ENCODE results near the gene ZNF467.

The ZNF467 gene

DNA sequence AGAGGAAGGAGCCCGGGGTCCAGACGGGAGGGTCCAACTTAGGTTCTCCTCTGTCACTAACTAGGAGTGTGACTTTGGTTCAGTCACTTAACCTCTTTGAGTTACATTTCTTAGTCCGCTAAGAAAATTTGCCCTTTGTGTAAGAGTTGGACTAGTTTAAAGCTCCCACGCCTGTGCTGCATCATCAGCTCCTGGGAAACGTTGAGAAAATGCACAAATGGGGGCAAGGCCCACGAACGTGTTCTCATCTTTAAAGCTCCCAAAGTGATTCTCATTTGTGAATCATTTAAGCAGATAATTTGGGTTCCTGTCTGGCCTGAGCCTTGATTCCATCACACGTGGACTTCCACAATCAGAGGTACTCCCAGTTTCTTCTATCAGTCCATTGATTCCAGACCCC, 6.3 kb downstream of the ZNF467 start:
- Histone ChIP-seq H3K27me3 (replicated peaks in 2 of 5; ENCODE audit: control insufficient read depth in 4 of 5, insufficient read depth in 5 of 5, low read length in 4 of 5) (no peaks in the 10 kb centered on the region), H3K4me1 (ENCODE audit: control extremely low read depth in 1 of 4, control insufficient read depth in 4 of 4, insufficient read depth in 4 of 4, low read length in 3 of 4) (peaks cover 4 to 11% (median 9%) of the 10 kb centered on the region in 4 experiments), H3K9me3 (ENCODE audit: control extremely low read depth in 1 of 5, control insufficient read depth in 4 of 5, insufficient read depth in 2 of 5, low read depth in 1 of 5, low read length in 4 of 5) (no peaks in the 10 kb centered on the region), H3K36me3 (ENCODE audit: control insufficient read depth in 4 of 4, insufficient read depth in 4 of 4, low read length in 3 of 4) (peaks cover 0 to 60% (median 24%) of the 10 kb centered on the region in 4 experiments), H3K4me3 (ENCODE audit: control insufficient read depth in 1 of 7, extremely low read depth in 1 of 7, insufficient read depth in 4 of 7, low read depth in 2 of 7, low read length in 6 of 7) (no peak overlapping the region), H3K27ac (ENCODE audit: insufficient read depth in 1 of 2, low read depth in 1 of 2, low read length in 2 of 2, poor library complexity in 1 of 2, severe bottlenecking in 2 of 2) (no peak overlapping the region)
- CTCF ChIA-PET, result interaction anchor here (1.2 to 1.3 kb wide), 2 partner anchors 12 to 97 kb away, joined by 3 to 4 read pairs; no protein-coding TSS in a partner anchor
- POLR2A ChIA-PET, result no interaction called here
- WGBS (ENCODE audit: insufficient coverage), result 87% methylated on average over 8 of the region's 8 CpGs
- DNase-seq, result no peak

DNA sequence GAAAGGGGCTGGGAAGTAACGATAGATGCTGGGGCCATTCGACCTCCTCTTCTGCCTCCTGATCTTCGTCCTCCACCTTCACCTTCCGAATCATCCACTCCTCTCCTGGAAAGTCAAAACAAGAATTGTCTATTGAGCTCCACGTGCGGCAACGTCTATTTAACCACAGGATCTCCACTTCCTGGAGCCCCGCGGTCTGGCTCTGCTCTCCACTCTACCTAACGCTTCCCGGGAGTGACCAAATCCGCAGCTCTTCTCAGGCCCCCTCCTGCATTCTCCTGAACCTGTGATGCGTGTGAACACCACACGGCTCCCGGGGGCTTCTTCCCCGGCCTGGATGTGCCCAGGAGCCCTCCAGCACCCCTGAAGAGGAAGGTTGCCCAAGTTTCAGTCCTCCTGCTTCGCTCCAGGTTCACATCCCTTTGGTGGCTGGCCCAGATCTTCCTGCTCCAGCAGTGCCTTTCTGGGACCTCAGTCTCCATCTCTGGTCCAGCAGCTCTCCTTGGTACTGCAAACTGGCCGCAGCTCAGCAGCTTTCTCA, 7.2 kb downstream of the ZNF467 start:
- Histone ChIP-seq H3K27ac (ENCODE audit: insufficient read depth in 1 of 2, low read depth in 1 of 2, low read length in 2 of 2, poor library complexity in 1 of 2, severe bottlenecking in 2 of 2) (no peak overlapping the region), H3K36me3 (ENCODE audit: control insufficient read depth in 4 of 4, insufficient read depth in 4 of 4, low read length in 3 of 4) (peaks cover 0 to 60% (median 24%) of the 10 kb centered on the region in 4 experiments)
- POLR2A ChIA-PET, result no interaction called here

DNA sequence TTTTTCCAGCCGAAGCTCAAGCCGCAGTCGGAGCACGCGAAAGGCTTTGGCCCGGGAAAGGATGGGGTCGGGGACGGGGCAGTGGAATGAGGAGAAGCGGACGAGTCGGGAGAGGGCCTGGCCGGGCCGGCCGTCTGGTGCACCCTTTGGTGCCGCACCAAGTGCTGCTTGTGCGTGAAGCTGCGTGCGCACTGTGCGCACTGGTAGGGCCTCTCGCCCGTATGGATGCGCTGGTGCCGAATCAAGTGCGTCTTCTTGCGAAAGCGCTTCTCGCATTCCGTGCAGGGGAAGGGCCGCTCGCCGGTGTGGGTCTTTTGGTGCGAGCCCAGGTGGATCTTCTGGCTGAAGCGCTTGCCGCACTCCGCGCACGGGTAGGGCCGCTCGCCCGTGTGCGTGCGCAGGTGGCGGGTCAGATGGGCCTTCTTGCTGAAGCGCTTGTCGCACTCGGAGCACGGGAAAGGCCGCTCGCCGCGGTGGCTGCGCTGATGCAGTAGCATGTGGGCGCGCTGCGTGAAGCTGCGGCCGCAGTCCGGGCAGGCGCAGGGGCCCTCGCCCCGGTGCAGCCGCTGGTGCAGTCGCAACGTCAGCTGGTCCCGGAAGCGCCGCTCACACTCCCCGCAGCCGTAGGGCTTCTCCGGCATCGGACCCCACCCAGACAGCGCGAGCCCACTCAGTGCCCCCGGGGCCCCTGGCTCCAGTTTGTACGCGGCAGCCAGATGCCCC, 7.8 kb downstream of the ZNF467 start:
- no peak overlapping the region for H3K4me3 ChIP-seq (ENCODE audit: control insufficient read depth in 1 of 7, extremely low read depth in 1 of 7, insufficient read depth in 4 of 7, low read depth in 2 of 7, low read length in 6 of 7)
- H3K36me3 ChIP-seq (ENCODE audit: control insufficient read depth in 4 of 4, insufficient read depth in 4 of 4, low read length in 3 of 4), result peaks cover 0 to 58% (median 24%) of the 10 kb centered on the region in 4 experiments
- CTCF ChIA-PET, result interaction anchor here (2.5 kb wide), 1 partner anchor 17 kb away, joined by 10 read pairs; no protein-coding TSS in a partner anchor
- POLR2A ChIA-PET, result no interaction called here
- no peaks in the 10 kb centered on the region for H3K9me3 ChIP-seq (ENCODE audit: control extremely low read depth in 1 of 5, control insufficient read depth in 4 of 5, insufficient read depth in 2 of 5, low read depth in 1 of 5, low read length in 4 of 5)
- DNase-seq, result no peak
- H3K4me1 ChIP-seq (ENCODE audit: control extremely low read depth in 1 of 4, control insufficient read depth in 4 of 4, insufficient read depth in 4 of 4, low read length in 3 of 4), result peaks cover under 1 to 3% (median under 1%) of the 10 kb centered on the region in 4 experiments
- WGBS (ENCODE audit: insufficient coverage), result 96% methylated on average over 71 of the region's 76 CpGs
- H3K27ac ChIP-seq (ENCODE audit: insufficient read depth in 1 of 2, low read depth in 1 of 2, low read length in 2 of 2, poor library complexity in 1 of 2, severe bottlenecking in 2 of 2), result no peak overlapping the region
- H3K27me3 ChIP-seq (replicated peaks in 2 of 5; ENCODE audit: control insufficient read depth in 4 of 5, insufficient read depth in 5 of 5, low read length in 4 of 5), result no peaks in the 10 kb centered on the region

More for the DNA sequence above, 7.2 kb downstream of the ZNF467 start:
- H3K4me3 ChIP-seq (ENCODE audit: control insufficient read depth in 1 of 7, extremely low read depth in 1 of 7, insufficient read depth in 4 of 7, low read depth in 2 of 7, low read length in 6 of 7), result no peak overlapping the region
- 87% methylated on average over 18 of the region's 18 CpGs for WGBS (ENCODE audit: insufficient coverage)
- H3K27me3 ChIP-seq (replicated peaks in 2 of 5; ENCODE audit: control insufficient read depth in 4 of 5, insufficient read depth in 5 of 5, low read length in 4 of 5), result no peaks in the 10 kb centered on the region
- H3K9me3 ChIP-seq (ENCODE audit: control extremely low read depth in 1 of 5, control insufficient read depth in 4 of 5, insufficient read depth in 2 of 5, low read depth in 1 of 5, low read length in 4 of 5), result no peaks in the 10 kb centered on the region
- CTCF ChIA-PET, result no interaction called here
- DNase-seq, result no peak
- H3K4me1 ChIP-seq (ENCODE audit: control extremely low read depth in 1 of 4, control insufficient read depth in 4 of 4, insufficient read depth in 4 of 4, low read length in 3 of 4), result peaks cover 4 to 8% (median 7%) of the 10 kb centered on the region in 4 experiments

DNA sequence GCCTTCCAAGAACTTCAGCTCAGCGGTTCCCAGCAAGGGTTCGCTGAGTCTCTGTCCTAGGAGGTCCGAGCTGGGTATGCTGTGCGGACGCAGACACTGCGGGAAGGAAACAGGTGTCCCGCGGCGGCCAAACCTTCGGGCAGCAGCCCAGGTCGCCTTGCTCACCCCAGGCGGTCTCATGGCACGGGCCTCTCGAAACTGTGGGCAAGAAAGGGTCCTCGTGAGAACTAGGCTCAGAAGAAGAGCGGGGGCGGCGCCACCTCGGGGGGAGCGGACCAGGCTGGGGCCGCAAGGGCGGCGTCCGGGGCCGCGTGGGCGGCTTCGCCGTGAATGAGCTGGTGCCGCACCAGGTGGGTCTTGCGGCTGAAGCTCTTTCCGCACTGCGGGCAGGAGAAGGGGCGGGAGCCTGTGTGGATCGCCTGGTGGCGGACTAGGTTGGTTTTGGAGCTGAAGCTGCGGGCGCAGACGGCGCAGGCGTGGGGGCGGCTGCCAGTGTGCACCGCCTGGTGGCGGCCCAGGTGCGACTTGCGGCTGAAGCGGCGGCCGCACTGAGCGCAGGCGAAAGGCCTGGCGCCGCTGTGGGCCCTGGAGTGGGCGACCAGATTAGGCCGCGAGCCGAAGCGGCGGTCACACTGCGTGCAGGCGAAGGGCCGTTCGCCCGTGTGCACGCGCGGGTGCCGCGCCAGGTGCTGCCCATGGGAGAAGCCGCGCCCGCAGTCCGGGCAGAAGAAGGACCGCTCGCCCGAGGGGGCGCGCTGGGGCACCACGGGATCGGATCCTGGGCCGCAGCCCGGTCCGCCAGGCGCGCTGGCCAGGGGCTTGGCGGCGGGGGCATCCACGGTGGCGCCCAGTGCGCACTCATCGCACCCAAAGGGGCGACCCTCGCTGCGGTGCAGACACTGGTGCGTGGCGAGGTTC, 8.6 kb downstream of the ZNF467 start:
- H3K4me3 ChIP-seq (ENCODE audit: control insufficient read depth in 1 of 7, extremely low read depth in 1 of 7, insufficient read depth in 4 of 7, low read depth in 2 of 7, low read length in 6 of 7), result no peak overlapping the region
- CTCF ChIA-PET, result interaction anchor here (1.1 to 2.5 kb wide), 2 partner anchors 17 to 25 kb away, joined by 3 to 10 read pairs; no protein-coding TSS in a partner anchor
- no peak overlapping the region for H3K27ac ChIP-seq (ENCODE audit: insufficient read depth in 1 of 2, low read depth in 1 of 2, low read length in 2 of 2, poor library complexity in 1 of 2, severe bottlenecking in 2 of 2)
- POLR2A ChIA-PET, result no interaction called here
- no peaks in the 10 kb centered on the region for H3K4me1 ChIP-seq (ENCODE audit: control extremely low read depth in 1 of 4, control insufficient read depth in 4 of 4, insufficient read depth in 4 of 4, low read length in 3 of 4)
- no peaks in the 10 kb centered on the region for H3K27me3 ChIP-seq (replicated peaks in 2 of 5; ENCODE audit: control insufficient read depth in 4 of 5, insufficient read depth in 5 of 5, low read length in 4 of 5)
- no peaks in the 10 kb centered on the region for H3K9me3 ChIP-seq (ENCODE audit: control extremely low read depth in 1 of 5, control insufficient read depth in 4 of 5, insufficient read depth in 2 of 5, low read depth in 1 of 5, low read length in 4 of 5)
- DNase-seq, result no peak
- WGBS (ENCODE audit: insufficient coverage), result 96% methylated on average over 87 of the region's 96 CpGs
- peaks cover 0 to 52% (median 23%) of the 10 kb centered on the region in 4 experiments for H3K36me3 ChIP-seq (ENCODE audit: control insufficient read depth in 4 of 4, insufficient read depth in 4 of 4, low read length in 3 of 4)

DNA sequence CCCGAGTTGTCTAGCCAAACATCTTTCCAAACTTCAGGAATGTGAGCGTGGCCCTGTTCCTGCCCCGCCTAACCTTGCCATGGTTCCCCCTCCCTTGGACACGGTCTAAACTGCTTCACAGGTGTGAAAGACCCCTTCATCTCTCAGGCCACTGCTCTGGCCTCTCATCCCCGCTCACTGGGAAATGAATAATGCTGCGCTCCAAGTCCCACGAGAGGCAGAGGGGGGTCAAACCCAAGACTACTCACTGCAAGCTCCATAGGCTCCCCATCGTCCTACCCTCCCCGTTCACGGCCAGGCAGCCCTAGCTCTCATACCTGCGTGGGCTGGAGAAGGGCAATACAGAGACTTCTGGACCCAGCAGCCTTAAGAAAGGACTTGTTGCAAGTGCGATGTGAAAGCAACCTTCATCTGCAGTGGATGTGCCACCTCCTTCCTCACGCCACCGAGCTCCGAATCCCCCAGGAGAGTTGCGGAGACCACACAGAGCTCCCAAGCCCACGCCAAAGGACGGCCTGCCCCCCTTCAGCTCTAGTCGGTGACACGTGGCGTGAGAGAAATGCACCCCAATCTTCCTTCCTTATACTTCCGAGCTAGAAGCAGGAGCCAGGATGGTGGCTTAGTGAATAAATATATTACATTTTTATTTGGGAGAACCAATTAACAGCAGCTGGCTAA, 9.7 kb downstream of the ZNF467 start:
- no peak overlapping the region for H3K4me3 ChIP-seq (ENCODE audit: control insufficient read depth in 1 of 7, extremely low read depth in 1 of 7, insufficient read depth in 4 of 7, low read depth in 2 of 7, low read length in 6 of 7)
- no peaks in the 10 kb centered on the region for H3K4me1 ChIP-seq (ENCODE audit: control extremely low read depth in 1 of 4, control insufficient read depth in 4 of 4, insufficient read depth in 4 of 4, low read length in 3 of 4)
- H3K27me3 ChIP-seq (replicated peaks in 2 of 5; ENCODE audit: control insufficient read depth in 4 of 5, insufficient read depth in 5 of 5, low read length in 4 of 5), result no peaks in the 10 kb centered on the region
- peaks cover 0 to 42% (median 17%) of the 10 kb centered on the region in 4 experiments for H3K36me3 ChIP-seq (ENCODE audit: control insufficient read depth in 4 of 4, insufficient read depth in 4 of 4, low read length in 3 of 4)
- WGBS (ENCODE audit: insufficient coverage), result 95% methylated on average over 16 of the region's 22 CpGs
- no peak for DNase-seq
- POLR2A ChIA-PET, result interaction anchor here (0.5 kb wide), 1 partner anchor 13 kb away, joined by 4 read pairs; no protein-coding TSS in a partner anchor
- no peak overlapping the region for H3K27ac ChIP-seq (ENCODE audit: insufficient read depth in 1 of 2, low read depth in 1 of 2, low read length in 2 of 2, poor library complexity in 1 of 2, severe bottlenecking in 2 of 2)
- CTCF ChIA-PET, result interaction anchor here (1.1 to 2.5 kb wide), 2 partner anchors 16 to 26 kb away, joined by 3 to 10 read pairs; no protein-coding TSS in a partner anchor
- no peaks in the 10 kb centered on the region for H3K9me3 ChIP-seq (ENCODE audit: control extremely low read depth in 1 of 5, control insufficient read depth in 4 of 5, insufficient read depth in 2 of 5, low read depth in 1 of 5, low read length in 4 of 5)

DNA sequence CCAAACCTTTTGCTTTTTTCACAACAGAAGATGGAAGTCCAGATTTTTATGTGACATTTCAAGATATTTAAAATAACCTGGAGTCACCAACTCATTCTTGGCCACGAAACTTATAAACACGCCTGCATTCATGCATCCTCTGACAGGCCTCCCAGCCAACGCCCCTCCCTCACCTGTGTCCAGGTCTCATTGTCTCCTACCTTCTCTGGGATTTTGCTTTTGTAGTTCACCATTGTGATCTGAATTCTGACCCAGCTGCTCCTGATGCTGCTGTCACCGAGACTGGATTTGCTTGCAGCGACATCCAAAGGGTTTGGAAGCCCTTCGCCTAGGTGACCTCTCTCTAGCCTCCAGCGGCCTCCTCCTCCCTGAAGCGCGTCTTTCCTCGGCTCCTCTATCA, 10.8 kb downstream of the ZNF467 start:
- no peaks in the 10 kb centered on the region for H3K4me1 ChIP-seq (ENCODE audit: control extremely low read depth in 1 of 4, control insufficient read depth in 4 of 4, insufficient read depth in 4 of 4, low read length in 3 of 4)
- H3K4me3 ChIP-seq (ENCODE audit: control insufficient read depth in 1 of 7, extremely low read depth in 1 of 7, insufficient read depth in 4 of 7, low read depth in 2 of 7, low read length in 6 of 7), result no peak overlapping the region
- H3K27me3 ChIP-seq (replicated peaks in 2 of 5; ENCODE audit: control insufficient read depth in 4 of 5, insufficient read depth in 5 of 5, low read length in 4 of 5), result no peaks in the 10 kb centered on the region
- H3K36me3 ChIP-seq (ENCODE audit: control insufficient read depth in 4 of 4, insufficient read depth in 4 of 4, low read length in 3 of 4), result peaks cover 0 to 31% (median 14%) of the 10 kb centered on the region in 4 experiments
- ChIA-PET CTCF (interaction anchor here (1.8 to 2.5 kb wide), 2 partner anchors 13 to 15 kb away, joined by 5 to 10 read pairs; no protein-coding TSS in a partner anchor), POLR2A (no interaction called here)
- no peak overlapping the region for H3K27ac ChIP-seq (ENCODE audit: insufficient read depth in 1 of 2, low read depth in 1 of 2, low read length in 2 of 2, poor library complexity in 1 of 2, severe bottlenecking in 2 of 2)
- no peak for DNase-seq
- 93% methylated on average over 10 of the region's 10 CpGs for WGBS (ENCODE audit: insufficient coverage)
- no peaks in the 10 kb centered on the region for H3K9me3 ChIP-seq (ENCODE audit: control extremely low read depth in 1 of 5, control insufficient read depth in 4 of 5, insufficient read depth in 2 of 5, low read depth in 1 of 5, low read length in 4 of 5)

All from common myeloid progenitor, CD34-positive (primary cell).